HG02840 (cell line): ENCODE results near the gene SYNGAP1.
"Not testable (repeated sequence)": the region's sequence is repeated elsewhere in the genome, so short reads cannot be mapped to it uniquely, and the experiment has no call there.

ENCODE experiments used
- ATAC-seq: cut with Tn5 transposase; IDR thresholded peaks from one replicate; pipeline ENCODE4 v1.9.1; 2021; ENCODE audit warnings: mild to moderate bottlenecking, moderate library complexity, moderate number of reproducible peaks; ENCODE audit not compliant: unreplicated experiment, low FRiP score

Gene SYNGAP1

DNA sequence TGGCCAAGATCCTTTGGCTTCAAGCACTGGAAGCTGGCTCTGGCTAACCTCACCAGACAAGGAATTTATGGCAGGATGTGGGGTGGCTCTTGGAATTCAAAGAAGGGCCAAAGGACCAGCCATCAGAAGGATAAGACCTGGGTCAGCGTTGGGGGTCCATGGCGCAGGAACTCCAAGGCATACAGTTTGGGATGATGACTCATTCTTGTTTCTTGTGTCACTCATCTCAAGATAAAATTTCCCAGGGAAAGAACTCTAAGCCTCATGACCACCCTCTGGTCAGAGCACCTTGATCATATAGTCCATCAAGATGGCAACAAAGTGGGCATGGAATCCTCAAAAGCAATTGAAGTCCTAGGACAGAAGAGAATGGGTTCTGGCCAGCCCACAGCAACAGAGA lies 39.4 kb downstream of the SYNGAP1 start:
- no peak for ATAC-seq

DNA sequence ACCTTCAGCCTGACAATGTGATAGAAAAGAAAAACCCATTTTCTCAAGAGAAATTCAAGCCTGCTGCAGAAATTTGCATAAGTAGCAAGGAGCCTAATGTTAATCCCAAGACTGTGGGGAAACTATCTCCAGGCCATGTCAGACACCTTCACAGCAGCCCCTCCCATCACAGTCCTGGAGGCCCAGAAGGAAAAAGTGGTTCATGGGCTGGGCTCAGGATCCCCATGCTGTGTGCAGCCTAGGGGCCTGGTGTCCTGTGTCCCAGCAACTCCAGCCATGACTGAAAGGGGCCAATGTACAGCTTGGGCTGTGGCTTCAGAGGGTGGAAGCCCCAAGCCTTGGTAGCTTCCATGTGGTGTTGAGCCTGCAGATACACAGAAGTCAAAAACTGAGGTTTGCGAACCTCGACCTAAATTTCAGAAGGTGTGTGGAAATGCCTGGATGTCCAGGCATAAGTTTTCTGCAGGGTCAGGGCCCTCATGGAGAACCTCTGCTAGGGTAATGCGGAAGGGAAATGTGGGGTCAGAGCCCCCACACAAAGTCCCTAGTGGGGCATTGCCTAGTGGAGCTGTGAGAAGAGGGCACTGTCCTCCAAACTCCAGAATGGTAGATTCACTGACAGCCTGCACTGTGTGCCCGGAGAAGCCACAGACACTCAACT lies 46.3 kb downstream of the SYNGAP1 start:
- no peak for ATAC-seq

- no peak for ATAC-seq
Observed at GRCh38 chr6:33467091-33467490, 47.2 kb downstream of the SYNGAP1 start.

DNA sequence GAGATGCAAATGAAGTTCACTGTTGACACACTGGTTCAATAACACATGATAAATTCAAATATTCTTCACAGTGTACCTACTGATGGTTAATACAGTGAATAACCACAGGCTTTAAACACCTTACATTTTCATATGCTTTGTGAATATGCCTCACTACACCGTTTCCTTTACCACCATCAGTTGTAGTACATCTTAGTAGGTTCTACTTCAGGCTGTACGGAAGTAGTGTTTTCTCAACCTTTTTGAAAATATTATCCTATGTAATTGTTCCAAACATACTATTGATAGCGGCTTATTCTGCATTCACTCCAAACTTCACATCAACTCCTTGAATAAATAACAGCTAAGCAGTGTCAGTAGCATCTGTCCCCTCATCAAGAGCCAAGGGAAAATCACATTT lies 49.8 kb downstream of the SYNGAP1 start:
- ATAC-seq = no peak

DNA sequence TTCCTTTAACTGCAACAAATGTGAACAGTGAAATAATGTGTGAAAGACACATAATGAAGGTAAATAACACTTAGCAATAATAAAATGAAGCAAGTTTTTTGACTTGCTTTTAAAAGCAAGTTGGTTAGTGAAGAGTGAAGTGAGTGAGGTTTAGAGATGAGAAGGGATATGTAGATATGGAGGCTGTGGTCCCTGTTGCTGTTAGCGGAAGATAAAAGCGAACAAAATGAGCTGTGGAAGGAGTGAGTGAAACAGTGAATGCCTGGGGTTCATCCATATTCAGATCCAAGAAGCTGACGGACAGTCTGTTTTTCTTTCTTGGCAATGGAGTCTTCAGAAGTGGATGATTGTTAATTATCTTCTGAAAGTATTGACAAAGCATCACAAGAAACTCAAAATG lies 58.0 kb downstream of the SYNGAP1 start:
- ATAC-seq = no peak

DNA sequence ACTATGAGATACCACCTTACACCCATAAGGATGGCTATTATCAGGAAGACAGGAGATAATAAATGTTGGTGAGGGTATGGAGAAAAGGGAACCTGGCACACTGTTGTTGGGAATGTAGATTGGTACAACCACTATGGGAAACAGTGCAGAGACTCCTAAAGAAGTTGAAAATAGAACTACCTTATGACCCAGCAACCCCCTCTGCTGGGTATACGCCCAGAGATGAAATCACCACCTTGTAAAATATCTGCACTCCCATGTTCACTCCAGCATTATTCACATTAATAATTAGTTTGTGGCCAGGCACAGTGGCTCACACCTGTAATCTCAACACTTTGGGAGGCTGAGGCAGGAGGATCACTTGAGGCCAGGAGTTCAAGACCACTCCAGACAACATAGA lies 61.3 kb downstream of the SYNGAP1 start:
- no peak for ATAC-seq

DNA sequence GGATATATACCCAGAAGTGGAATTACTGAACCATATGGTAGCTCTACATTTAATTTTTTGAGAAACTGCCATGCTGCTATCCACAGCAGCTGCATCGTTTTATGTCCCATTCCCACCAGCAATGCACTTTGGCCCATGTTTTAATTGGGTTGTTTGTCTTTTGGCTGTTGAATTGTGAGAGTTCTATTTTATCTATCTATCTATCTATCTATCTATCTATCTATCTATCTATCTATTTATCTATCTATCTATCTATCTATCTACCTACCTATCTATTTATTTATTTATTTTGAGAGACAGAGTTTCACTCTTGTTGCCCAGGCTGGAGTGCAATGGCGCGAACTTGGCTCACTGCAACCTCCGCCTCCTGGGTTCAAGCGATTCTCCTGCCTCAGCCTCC lies 62.8 kb downstream of the SYNGAP1 start:
- not testable (repeated sequence) for ATAC-seq

GRCh38 chr6:33483678-33484077 lies 63.8 kb downstream of the SYNGAP1 start:
- no peak for ATAC-seq

DNA sequence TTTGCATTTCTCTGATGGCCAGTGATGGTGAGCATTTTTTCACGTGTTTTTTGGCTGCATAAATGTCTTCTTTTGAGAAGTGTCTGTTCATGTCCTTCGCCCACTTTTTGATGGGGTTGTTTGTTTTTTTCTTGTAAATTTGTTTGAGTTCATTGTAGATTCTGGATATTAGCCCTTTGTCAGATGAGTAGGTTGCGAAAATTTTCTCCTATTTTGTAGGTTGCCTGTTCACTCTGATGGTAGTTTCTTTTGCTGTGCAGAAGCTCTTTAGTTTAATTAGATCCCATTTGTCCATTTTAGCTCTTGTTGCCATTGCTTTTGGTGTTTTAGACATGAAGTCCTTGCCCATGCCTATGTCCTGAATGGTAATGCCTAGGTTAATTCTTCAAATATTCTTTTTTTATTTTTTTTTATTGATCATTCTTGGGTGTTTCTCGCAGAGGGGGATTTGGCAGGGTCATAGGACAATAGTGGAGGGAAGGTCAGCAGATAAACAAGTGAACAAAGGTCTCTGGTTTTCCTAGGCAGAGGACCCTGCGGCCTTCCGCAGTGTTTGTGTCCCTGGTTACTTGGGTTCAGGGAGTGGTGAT lies 64.9 kb downstream of the SYNGAP1 start:
- not testable (repeated sequence) for ATAC-seq

GRCh38 chr6:33485680-33486079 lies 65.8 kb downstream of the SYNGAP1 start:
- ATAC-seq = not testable (repeated sequence)

GRCh38 chr6:33488339-33488738 lies 68.5 kb downstream of the SYNGAP1 start:
- ATAC-seq = no peak

GRCh38 chr6:33490198-33490597 lies 70.3 kb downstream of the SYNGAP1 start:
- no peak for ATAC-seq

DNA sequence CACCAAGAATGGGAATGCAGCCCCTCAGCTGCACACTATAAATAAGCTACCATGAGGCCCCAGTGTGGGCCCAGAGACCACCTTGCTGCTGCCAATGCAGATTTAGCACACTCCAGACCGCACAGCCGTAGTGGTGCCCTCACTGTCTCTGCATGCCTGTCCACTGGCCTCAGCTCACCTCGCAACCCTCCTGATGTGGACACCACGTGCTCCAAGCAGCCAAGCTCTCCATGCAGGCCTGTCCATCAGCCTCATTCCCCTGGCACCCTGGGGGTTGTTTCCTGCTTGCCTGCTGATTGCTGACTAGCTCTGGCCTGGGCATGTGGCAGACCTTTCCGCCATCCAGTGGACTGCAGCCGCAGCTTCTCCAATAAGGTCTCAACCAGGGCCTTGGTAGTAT lies 70.8 kb downstream of the SYNGAP1 start:
- ATAC-seq = no peak

DNA sequence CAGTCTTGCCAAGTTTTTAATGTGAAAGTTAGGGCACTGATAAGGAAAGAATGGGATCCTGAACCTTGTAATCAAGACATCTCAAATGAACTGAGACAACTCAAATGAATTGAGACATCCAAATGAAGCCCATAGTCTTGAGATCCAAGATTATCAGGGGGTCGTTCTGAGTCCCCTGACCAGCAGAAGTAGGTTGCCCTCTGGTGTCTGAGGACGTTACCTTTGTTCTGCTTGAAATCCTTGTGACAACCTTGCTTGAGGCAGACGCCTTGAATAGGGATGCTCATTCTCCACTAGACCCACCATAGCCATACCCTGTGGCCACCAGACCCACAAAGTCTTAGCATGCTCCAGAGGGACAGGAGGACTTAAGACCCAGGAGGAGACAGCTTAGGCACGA lies 72.2 kb downstream of the SYNGAP1 start:
- ATAC-seq = no peak

DNA sequence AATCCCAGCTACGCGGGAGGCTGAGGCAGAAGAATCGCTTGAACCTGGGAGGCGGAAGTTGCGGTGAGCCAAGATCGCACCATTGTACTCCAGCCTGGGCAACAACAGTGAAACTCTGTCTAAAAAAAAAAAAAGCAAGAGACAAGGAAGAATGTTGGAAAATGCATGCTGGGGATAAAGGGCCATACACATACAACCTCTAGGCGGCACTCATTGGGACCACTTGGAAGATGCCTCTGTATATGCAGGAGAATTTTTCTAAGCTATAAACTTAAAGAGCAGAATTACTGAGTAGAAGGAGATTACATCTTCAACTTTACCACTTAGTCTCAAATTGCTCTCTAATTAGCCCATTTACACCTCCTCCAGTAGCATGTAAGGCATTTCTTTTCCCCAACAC lies 77.3 kb downstream of the SYNGAP1 start:
- no peak for ATAC-seq

DNA sequence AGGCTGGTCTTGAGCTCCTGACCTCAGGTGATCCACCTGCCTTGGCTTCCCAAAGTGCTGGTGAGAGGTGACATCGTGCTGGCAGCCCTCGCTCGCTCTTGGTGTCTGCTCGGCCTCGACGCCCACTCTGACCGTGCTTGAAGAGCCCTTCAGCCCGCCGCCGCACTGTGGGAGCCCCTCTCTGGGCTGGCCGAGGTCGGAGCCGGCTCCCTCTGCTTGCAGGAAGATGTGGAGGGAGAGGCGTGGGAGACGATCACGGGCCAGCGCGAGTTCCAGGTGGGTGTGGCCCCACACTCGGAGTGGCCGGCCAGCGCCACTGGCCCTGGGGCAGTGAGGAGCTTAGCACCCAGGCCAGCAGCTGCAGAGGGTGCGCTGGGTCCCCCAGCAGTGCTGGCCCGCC lies 82.6 kb downstream of the SYNGAP1 start:
- ATAC-seq = no peak

- ATAC-seq = no peak
Observed at GRCh38 chr6:33504486-33504885, 84.6 kb downstream of the SYNGAP1 start.
